Mesendoderm (in vitro differentiated cells): ENCODE measurements around the gene ADK.

Experiments used
- DNase-seq: peaks from one replicate; pipeline ENCODE4 v3.0.0; 2013
- H2AK5ac ChIP-seq: 2 replicates; pipeline ENCODE4 v1.6.1; 2013; ENCODE audit warnings: low read length, inconsistent platforms
- H2BK120ac ChIP-seq: 2 replicates; pipeline ENCODE4 v1.6.1; 2013; ENCODE audit warnings: low read depth, mild to moderate bottlenecking, low read length, moderate library complexity, mixed read lengths
- H2BK15ac ChIP-seq: replicated peaks from 2 replicates; pipeline ENCODE4 v1.6.1; 2013; ENCODE audit warnings: low read depth, mild to moderate bottlenecking, moderate library complexity
- H2BK5ac ChIP-seq: 2 replicates; pipeline ENCODE4 v1.6.1; 2013; ENCODE audit warnings: low read length, inconsistent platforms
- H3K18ac ChIP-seq: 2 replicates; pipeline ENCODE4 v1.6.1; 2013; ENCODE audit warnings: mild to moderate bottlenecking, low read length, mixed read lengths
- H3K23ac ChIP-seq: one replicate; pipeline ENCODE4 v1.6.1; 2013; ENCODE audit warnings: low read length
- H3K27ac ChIP-seq: 2 replicates; pipeline ENCODE4 v1.5.1; 2013; ENCODE audit warnings: low read depth, mild to moderate bottlenecking, inconsistent platforms, low read length, moderate library complexity
- H3K27me3 ChIP-seq: 2 replicates; pipeline ENCODE4 v1.6.1; 2013; ENCODE audit warnings: low read length, control low read depth, mild to moderate bottlenecking, inconsistent platforms; ENCODE audit not compliant: insufficient read depth, poor library complexity
- H3K36me3 ChIP-seq: 2 replicates; pipeline ENCODE4 v1.6.1; 2013; ENCODE audit warnings: low read length, inconsistent platforms; ENCODE audit not compliant: control insufficient read depth, insufficient read depth
- H3K4ac ChIP-seq: one replicate; pipeline ENCODE4 v1.6.1; 2013; ENCODE audit warnings: low read depth, mild to moderate bottlenecking, low read length, moderate library complexity
- H3K4me1 ChIP-seq: 2 replicates; pipeline ENCODE4 v1.6.1; 2013; ENCODE audit warnings: low read depth, low read length, inconsistent platforms; ENCODE audit not compliant: control insufficient read depth
- H3K4me2 ChIP-seq: 2 replicates; pipeline ENCODE4 v1.6.1; 2013; ENCODE audit warnings: low read length
- H3K4me3 ChIP-seq: 2 replicates; pipeline ENCODE4 v1.5.1; 2013; ENCODE audit warnings: mild to moderate bottlenecking, low read length
- H3K56ac ChIP-seq: one replicate; pipeline ENCODE4 v1.6.1; 2013; ENCODE audit warnings: low read length
- H3K79me1 ChIP-seq: 2 replicates; pipeline ENCODE4 v1.6.1; 2013; ENCODE audit warnings: low read length, inconsistent platforms
- H3K79me2 ChIP-seq: 2 replicates; pipeline ENCODE4 v1.6.1; 2013; ENCODE audit warnings: mild to moderate bottlenecking, low read length; ENCODE audit not compliant: control insufficient read depth, insufficient read depth
- H3K9ac ChIP-seq: 2 replicates; pipeline ENCODE4 v1.6.1; 2013; ENCODE audit warnings: low read length, inconsistent platforms
- H4K5ac ChIP-seq: one replicate; pipeline ENCODE4 v1.6.1; 2013; ENCODE audit warnings: low read length
- H4K8ac ChIP-seq: one replicate; pipeline ENCODE4 v1.6.1; 2013; ENCODE audit warnings: low read depth, mild to moderate bottlenecking, control low read depth, low read length, moderate library complexity
- WGBS: extraction: QIAGEN DNeasy Blood & Tissue Kit; methylation state at CpG from one replicate; pipeline ENCODE4 v1.1.7; 2013; ENCODE audit warnings: low lambda C conversion rate, missing lambda C conversion rate; ENCODE audit not compliant: insufficient coverage; ENCODE audit errors: extremely low coverage; 5-methylcytosine and 5-hydroxymethylcytosine counted together

Gene ADK

DNA sequence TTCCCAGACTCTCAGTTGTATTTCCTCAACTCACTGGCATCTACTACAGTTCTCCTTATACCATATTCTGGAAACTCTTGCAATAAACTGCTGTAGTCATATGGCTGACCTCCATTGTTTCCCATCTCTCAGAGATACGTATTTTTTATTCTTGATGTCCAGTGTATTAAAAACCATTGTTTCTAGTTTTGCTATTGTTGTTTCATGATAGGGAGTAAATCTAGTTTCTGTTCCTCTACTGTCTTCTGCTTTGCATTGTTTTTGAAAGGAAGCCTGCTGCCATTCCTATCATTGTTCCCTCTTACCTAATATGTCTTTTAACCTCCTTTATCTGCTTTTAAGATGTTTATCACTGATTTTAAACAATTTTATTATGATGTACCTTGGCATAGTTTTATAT, 255.0 kb downstream of the ADK start:
- H3K79me1 ChIP-seq = no peaks in the 10 kb centered on the region
- no peak overlapping the region for H2BK120ac ChIP-seq
- H3K27ac ChIP-seq = no peak overlapping the region
- H3K18ac ChIP-seq = no peak overlapping the region
- H3K4me2 ChIP-seq = no peak overlapping the region
- no peak for DNase-seq
- WGBS = no CpG with 5 or more reads among the region's 1 CpG
- H3K27me3 ChIP-seq = no peaks in the 10 kb centered on the region
- H2AK5ac ChIP-seq = no peak overlapping the region
- no peaks in the 10 kb centered on the region for H3K79me2 ChIP-seq
- no peak overlapping the region for H2BK15ac ChIP-seq
- H3K56ac ChIP-seq = no peak overlapping the region
- H3K36me3 ChIP-seq = no peaks in the 10 kb centered on the region
- H3K4ac ChIP-seq = no peak overlapping the region
- peaks cover 2% of the 10 kb centered on the region for H3K4me1 ChIP-seq
- H3K9ac ChIP-seq = no peak overlapping the region
- H4K5ac ChIP-seq = no peak overlapping the region
- H3K4me3 ChIP-seq = no peak overlapping the region
- no peak overlapping the region for H4K8ac ChIP-seq
- H3K23ac ChIP-seq = no peak overlapping the region
- no peak overlapping the region for H2BK5ac ChIP-seq

DNA sequence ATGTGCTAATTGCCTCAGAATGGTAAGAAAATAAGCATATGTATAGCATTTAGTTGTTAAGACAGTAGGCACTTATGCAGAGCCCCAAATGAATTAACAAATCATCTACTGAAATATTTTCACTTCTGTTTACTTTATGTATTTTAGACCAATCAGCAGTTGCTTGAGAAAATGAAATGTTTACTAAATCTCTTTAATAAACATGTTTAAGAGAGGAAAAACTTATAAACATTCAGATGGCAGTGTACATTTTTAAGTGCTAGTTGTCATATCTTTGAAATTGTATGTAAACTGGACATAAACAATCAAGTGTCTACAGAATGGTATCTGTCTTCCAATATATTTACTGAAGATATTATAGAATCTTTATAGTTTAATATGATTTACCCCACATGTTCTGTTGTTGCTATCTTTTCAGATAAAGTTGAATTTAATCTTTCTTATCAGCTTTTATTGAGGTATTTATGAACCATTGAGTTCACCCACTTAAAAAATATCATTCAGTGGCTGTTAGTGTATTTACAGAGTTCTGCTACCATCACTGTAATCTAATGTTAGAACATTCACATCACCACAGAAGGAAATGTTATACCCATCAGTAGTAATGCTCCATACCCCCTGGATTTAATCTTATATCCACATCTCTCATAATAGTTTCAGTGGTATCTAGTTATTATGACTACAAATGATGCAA, 264.3 kb downstream of the ADK start:
- peaks cover 2% of the 10 kb centered on the region for H3K4me1 ChIP-seq
- H4K5ac ChIP-seq = no peak overlapping the region
- no peak overlapping the region for H2AK5ac ChIP-seq
- no peak overlapping the region for H3K23ac ChIP-seq
- no peak overlapping the region for H3K9ac ChIP-seq
- H3K4me2 ChIP-seq = no peak overlapping the region
- no peak overlapping the region for H3K27ac ChIP-seq
- DNase-seq = no peak
- H3K56ac ChIP-seq = no peak overlapping the region
- H3K79me1 ChIP-seq = no peaks in the 10 kb centered on the region
- no peak overlapping the region for H2BK120ac ChIP-seq
- H3K36me3 ChIP-seq = no peaks in the 10 kb centered on the region
- H4K8ac ChIP-seq = no peak overlapping the region
- H3K4ac ChIP-seq = no peak overlapping the region
- H3K4me3 ChIP-seq = no peak overlapping the region
- H3K79me2 ChIP-seq = no peaks in the 10 kb centered on the region
- no peak overlapping the region for H2BK5ac ChIP-seq
- no peak overlapping the region for H2BK15ac ChIP-seq
- no peaks in the 10 kb centered on the region for H3K27me3 ChIP-seq
- H3K18ac ChIP-seq = no peak overlapping the region

DNA sequence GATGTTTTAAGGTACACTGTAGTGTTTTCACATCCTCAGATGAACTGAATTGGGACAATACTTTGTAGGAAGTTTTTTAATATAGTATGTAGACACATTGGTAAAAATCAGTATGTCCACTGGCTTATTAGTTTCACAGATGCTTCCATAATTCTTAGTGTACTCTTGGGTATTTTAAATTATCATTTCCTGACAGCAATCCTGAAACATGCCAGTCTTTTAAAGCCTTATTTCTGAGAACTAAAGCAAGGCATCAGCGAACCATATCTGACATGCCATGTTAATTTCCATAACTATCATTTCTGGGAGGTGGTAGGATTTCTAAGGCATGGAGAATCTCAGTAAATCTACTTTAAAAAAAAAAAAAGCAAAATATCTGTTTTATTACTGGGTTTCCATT, 266.4 kb downstream of the ADK start:
- H3K79me2 ChIP-seq = no peaks in the 10 kb centered on the region
- no peak overlapping the region for H2BK15ac ChIP-seq
- H3K18ac ChIP-seq = no peak overlapping the region
- no peak overlapping the region for H4K5ac ChIP-seq
- no peak overlapping the region for H3K4ac ChIP-seq
- H2BK120ac ChIP-seq = no peak overlapping the region
- no peak overlapping the region for H3K4me3 ChIP-seq
- no peak overlapping the region for H3K4me2 ChIP-seq
- no peak overlapping the region for H2BK5ac ChIP-seq
- no peak for DNase-seq
- H3K9ac ChIP-seq = no peak overlapping the region
- H2AK5ac ChIP-seq = no peak overlapping the region
- WGBS = no CpG with 5 or more reads among the region's 1 CpG
- H3K4me1 ChIP-seq = peaks cover 2% of the 10 kb centered on the region
- H3K56ac ChIP-seq = no peak overlapping the region
- H3K36me3 ChIP-seq = no peaks in the 10 kb centered on the region
- no peak overlapping the region for H4K8ac ChIP-seq
- no peaks in the 10 kb centered on the region for H3K27me3 ChIP-seq
- no peaks in the 10 kb centered on the region for H3K79me1 ChIP-seq
- H3K27ac ChIP-seq = no peak overlapping the region
- no peak overlapping the region for H3K23ac ChIP-seq

DNA sequence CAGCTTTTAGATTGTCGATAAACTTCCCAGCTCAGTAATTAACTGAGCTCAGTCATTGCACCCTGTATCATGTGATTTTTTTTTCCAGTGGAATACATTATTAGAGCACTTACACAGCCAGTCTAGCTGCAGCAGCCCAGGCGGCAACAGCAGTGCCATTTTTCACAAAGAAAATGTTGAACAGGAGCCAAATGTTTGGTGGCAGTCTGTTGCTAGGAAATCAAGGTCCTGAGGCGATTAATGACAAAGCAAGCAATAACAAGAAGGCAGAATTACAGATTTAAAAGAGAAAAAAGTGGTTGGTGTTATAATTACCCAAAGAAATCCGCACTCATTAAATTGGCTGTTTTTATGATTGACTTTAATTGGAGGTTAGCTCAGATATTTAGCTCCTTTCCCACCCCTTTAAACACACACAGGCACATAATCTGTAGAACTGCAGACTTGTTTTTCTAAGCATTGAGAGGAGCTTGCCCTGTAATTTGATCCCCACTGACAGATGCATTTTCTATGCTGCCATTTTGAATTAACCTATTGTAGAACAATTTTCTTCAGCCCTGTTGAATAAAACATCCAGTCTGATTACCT, 267.4 kb downstream of the ADK start:
- Histone ChIP-seq H3K56ac (no peak overlapping the region), H2BK15ac (no peak overlapping the region), H4K8ac (no peak overlapping the region), H3K27me3 (no peaks in the 10 kb centered on the region), H3K18ac (peak overlapping the region; percentile 60), H3K36me3 (no peaks in the 10 kb centered on the region), H2BK5ac (no peak overlapping the region), H3K4ac (no peak overlapping the region), H3K4me3 (no peak overlapping the region), H3K4me1 (peaks cover 2% of the 10 kb centered on the region), H2BK120ac (no peak overlapping the region), H3K79me2 (no peaks in the 10 kb centered on the region), H3K79me1 (no peaks in the 10 kb centered on the region), H3K4me2 (no peak overlapping the region), H3K27ac (peak overlapping the region; percentile 22), H3K23ac (no peak overlapping the region), H4K5ac (no peak overlapping the region), H2AK5ac (no peak overlapping the region), H3K9ac (no peak overlapping the region)
- DNase-seq = peak; percentile 54
- WGBS = no CpG with 5 or more reads among the region's 4 CpGs

DNA sequence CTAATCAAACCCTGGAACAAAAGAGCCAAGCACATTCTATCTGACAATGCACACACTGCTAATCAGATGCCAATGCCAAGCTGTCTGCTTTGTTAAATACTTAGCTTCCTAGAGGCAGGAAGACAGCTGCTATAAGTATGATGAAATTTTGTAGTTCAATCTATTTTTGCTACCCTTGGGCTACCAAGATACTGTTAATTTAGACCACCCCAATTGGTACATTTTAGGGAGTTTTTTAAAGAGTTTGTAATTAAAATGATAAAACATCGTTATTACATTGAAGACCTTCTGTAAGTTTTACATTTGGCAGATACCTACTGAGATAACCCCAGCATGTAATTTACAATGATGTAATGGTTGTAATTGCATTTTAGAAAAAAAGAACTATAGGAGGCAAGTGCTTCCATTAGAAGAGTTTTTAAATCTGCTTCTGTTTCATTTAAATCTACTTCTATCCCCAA, 268.5 kb downstream of the ADK start:
- DNase-seq = peak; percentile 53
- no peak overlapping the region for H3K4me3 ChIP-seq
- no peak overlapping the region for H2BK120ac ChIP-seq
- H3K9ac ChIP-seq = no peak overlapping the region
- no peak overlapping the region for H3K23ac ChIP-seq
- H3K36me3 ChIP-seq = no peaks in the 10 kb centered on the region
- no peaks in the 10 kb centered on the region for H3K79me2 ChIP-seq
- WGBS = no CpG with 5 or more reads among the region's 1 CpG
- no peaks in the 10 kb centered on the region for H3K27me3 ChIP-seq
- no peak overlapping the region for H3K18ac ChIP-seq
- no peak overlapping the region for H2BK15ac ChIP-seq
- no peak overlapping the region for H3K27ac ChIP-seq
- no peak overlapping the region for H4K8ac ChIP-seq
- no peak overlapping the region for H2BK5ac ChIP-seq
- H2AK5ac ChIP-seq = no peak overlapping the region
- peaks cover 2% of the 10 kb centered on the region for H3K4me1 ChIP-seq
- H3K4ac ChIP-seq = no peak overlapping the region
- H4K5ac ChIP-seq = no peak overlapping the region
- H3K4me2 ChIP-seq = no peak overlapping the region
- H3K56ac ChIP-seq = no peak overlapping the region
- H3K79me1 ChIP-seq = no peaks in the 10 kb centered on the region

DNA sequence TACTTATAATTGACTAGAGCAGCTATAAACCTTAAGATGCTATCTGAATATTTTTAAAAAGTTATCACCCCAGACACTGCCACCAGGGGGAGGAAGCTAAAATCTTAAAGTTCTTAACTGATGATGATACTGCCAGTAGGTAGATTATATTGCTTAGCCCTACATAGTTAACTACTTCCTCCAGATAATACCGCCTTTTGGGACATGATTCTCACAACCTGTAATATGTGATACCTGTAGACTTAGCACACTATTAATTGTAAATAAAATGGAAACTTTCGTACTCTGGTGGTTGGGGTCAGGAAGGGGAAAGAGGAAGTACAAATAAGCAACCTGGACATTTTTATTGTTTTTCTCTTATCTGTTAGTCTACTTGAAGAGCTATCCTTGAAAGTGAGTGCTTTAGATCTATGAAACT, 268.9 kb downstream of the ADK start:
- H3K56ac ChIP-seq = no peak overlapping the region
- WGBS = no CpG with 5 or more reads among the region's 2 CpGs
- no peaks in the 10 kb centered on the region for H3K36me3 ChIP-seq
- H3K23ac ChIP-seq = no peak overlapping the region
- no peak overlapping the region for H3K9ac ChIP-seq
- no peaks in the 10 kb centered on the region for H3K79me2 ChIP-seq
- no peak overlapping the region for H2BK15ac ChIP-seq
- H3K18ac ChIP-seq = no peak overlapping the region
- H2BK120ac ChIP-seq = no peak overlapping the region
- H4K5ac ChIP-seq = no peak overlapping the region
- peaks cover 2% of the 10 kb centered on the region for H3K4me1 ChIP-seq
- H2AK5ac ChIP-seq = no peak overlapping the region
- no peak overlapping the region for H4K8ac ChIP-seq
- no peaks in the 10 kb centered on the region for H3K79me1 ChIP-seq
- no peak overlapping the region for H3K4me3 ChIP-seq
- no peak overlapping the region for H2BK5ac ChIP-seq
- no peak overlapping the region for H3K4me2 ChIP-seq
- peak; percentile 51 for DNase-seq
- H3K27ac ChIP-seq = no peak overlapping the region
- H3K4ac ChIP-seq = no peak overlapping the region
- no peaks in the 10 kb centered on the region for H3K27me3 ChIP-seq
